ENCODE measurements around the gene NELL1.
"Not testable (repeated sequence)": the region's sequence is repeated elsewhere in the genome, so short reads cannot be mapped to it uniquely, and the experiment has no call there.

The NELL1 gene

GRCh38 chr11:21110415-21110814, 441.0 kb downstream of the NELL1 start:
- DNase-seq (ENCODE audit: low read depth) = no peak

- no peak for DNase-seq (ENCODE audit: low read depth)
Measured at GRCh38 chr11:21113876-21114275, 444.5 kb downstream of the NELL1 start.

- no peak for DNase-seq (ENCODE audit: low read depth)
Measured at GRCh38 chr11:21116009-21116408, 446.6 kb downstream of the NELL1 start.

- DNase-seq (ENCODE audit: low read depth) = no peak
Measured at GRCh38 chr11:21119411-21119810, 450.0 kb downstream of the NELL1 start.

- DNase-seq (ENCODE audit: low read depth) = no peak
Measured at GRCh38 chr11:21121991-21122390, 452.6 kb downstream of the NELL1 start.

GRCh38 chr11:21122523-21122922, 453.1 kb downstream of the NELL1 start:
- no peak for DNase-seq (ENCODE audit: low read depth)

- DNase-seq (ENCODE audit: low read depth) = no peak
Measured at GRCh38 chr11:21132146-21132720, 462.8 kb downstream of the NELL1 start.

- DNase-seq (ENCODE audit: low read depth) = no peak
Measured at GRCh38 chr11:21133244-21133643, 463.9 kb downstream of the NELL1 start.

- DNase-seq (ENCODE audit: low read depth) = no peak
Measured at GRCh38 chr11:21133722-21134121, 464.3 kb downstream of the NELL1 start.

- no peak for DNase-seq (ENCODE audit: low read depth)
Measured at GRCh38 chr11:21137803-21138202, 468.4 kb downstream of the NELL1 start.

- DNase-seq (ENCODE audit: low read depth) = not testable (repeated sequence)
Measured at GRCh38 chr11:21141557-21141956, 472.2 kb downstream of the NELL1 start.

- DNase-seq (ENCODE audit: low read depth) = no peak
Measured at GRCh38 chr11:21142007-21142406, 472.6 kb downstream of the NELL1 start.

- DNase-seq (ENCODE audit: low read depth) = no peak
Measured at GRCh38 chr11:21144531-21144930, 475.1 kb downstream of the NELL1 start.

- no peak for DNase-seq (ENCODE audit: low read depth)
Measured at GRCh38 chr11:21148376-21148775, 479.0 kb downstream of the NELL1 start.

GRCh38 chr11:21160140-21160539, 490.8 kb downstream of the NELL1 start:
- no peak for DNase-seq (ENCODE audit: low read depth)

GRCh38 chr11:21169639-21170038, 500.3 kb downstream of the NELL1 start:
- DNase-seq (ENCODE audit: low read depth) = no peak

- no peak for DNase-seq (ENCODE audit: low read depth)
Measured at GRCh38 chr11:21173476-21173875, 504.1 kb downstream of the NELL1 start.

GRCh38 chr11:21174781-21175180, 505.4 kb downstream of the NELL1 start:
- DNase-seq (ENCODE audit: low read depth) = no peak

GRCh38 chr11:21177379-21177778, 508.0 kb downstream of the NELL1 start:
- no peak for DNase-seq (ENCODE audit: low read depth)

GRCh38 chr11:21179770-21180169, 510.4 kb downstream of the NELL1 start:
- no peak for DNase-seq (ENCODE audit: low read depth)

GRCh38 chr11:21180182-21180581, 510.8 kb downstream of the NELL1 start:
- no peak for DNase-seq (ENCODE audit: low read depth)

GRCh38 chr11:21185959-21186358, 516.6 kb downstream of the NELL1 start:
- no peak for DNase-seq (ENCODE audit: low read depth)

GRCh38 chr11:21190181-21190580, 520.8 kb downstream of the NELL1 start:
- no peak for DNase-seq (ENCODE audit: low read depth)

- no peak for DNase-seq (ENCODE audit: low read depth)
Measured at GRCh38 chr11:21195995-21196394, 526.6 kb downstream of the NELL1 start.

GRCh38 chr11:21198498-21198897, 529.1 kb downstream of the NELL1 start:
- DNase-seq (ENCODE audit: low read depth) = no peak

Data from fibroblast of the conjunctiva (primary cell).